ENCODE results near the gene RABAC1. TPM values are rescaled to one million over a fixed set of nuclear protein-coding genes. Genes with fewer than 3 reads are reported as not detected.

The RABAC1 gene
- total RNA-seq, 2 donors from 2014 or later, result 123 to 167 TPM

DNA sequence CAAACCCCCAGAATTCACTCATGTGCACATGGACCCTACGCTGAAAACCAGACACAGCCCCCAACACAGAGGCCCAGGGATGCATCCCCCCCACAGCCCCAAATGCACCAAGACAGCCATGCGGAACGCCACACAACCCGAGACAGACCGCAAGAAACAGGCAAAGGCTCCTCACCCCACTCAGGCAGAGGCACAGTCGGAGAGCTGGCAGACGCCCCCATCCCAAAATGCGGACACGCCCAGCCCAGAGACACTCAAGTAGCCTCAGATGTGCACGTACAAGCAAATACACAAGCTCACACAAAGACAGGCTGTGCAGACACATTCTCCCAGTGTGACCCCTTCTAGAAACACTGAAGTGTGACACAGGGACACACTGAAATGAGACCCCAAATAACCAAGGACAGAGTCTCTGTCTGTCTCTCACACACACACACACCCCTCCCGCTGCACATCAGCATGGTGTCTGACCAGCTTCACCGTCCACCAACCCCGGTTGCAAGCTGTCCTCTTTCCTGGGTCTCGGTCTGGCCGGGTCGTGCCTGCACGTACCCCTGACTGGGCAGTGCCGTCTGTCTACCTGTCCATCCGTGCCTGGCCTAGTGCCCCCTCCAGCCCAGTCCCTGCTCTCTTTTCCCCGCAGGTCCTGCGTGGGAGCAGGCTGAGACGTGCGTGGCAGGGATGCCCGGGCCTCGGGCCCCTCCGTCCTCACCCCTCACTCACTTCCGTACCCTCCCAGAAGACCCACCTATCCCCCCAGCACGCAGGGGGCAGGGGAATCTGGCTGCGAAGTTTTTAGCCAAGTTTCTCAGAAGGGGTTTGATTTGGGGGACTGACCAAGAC is 47.0 kb downstream of the RABAC1 start:
- no peaks in the 10 kb centered on the region for H3K9me3 ChIP-seq
- peaks cover 1% of the 10 kb centered on the region for H3K36me3 ChIP-seq
- H3K4me3 ChIP-seq, result no peak overlapping the region
- H3K4me1 ChIP-seq, result peaks cover 0 to 12% of the 10 kb centered on the region in 2 donors
- TF ChIP-seq, protein P1, sequence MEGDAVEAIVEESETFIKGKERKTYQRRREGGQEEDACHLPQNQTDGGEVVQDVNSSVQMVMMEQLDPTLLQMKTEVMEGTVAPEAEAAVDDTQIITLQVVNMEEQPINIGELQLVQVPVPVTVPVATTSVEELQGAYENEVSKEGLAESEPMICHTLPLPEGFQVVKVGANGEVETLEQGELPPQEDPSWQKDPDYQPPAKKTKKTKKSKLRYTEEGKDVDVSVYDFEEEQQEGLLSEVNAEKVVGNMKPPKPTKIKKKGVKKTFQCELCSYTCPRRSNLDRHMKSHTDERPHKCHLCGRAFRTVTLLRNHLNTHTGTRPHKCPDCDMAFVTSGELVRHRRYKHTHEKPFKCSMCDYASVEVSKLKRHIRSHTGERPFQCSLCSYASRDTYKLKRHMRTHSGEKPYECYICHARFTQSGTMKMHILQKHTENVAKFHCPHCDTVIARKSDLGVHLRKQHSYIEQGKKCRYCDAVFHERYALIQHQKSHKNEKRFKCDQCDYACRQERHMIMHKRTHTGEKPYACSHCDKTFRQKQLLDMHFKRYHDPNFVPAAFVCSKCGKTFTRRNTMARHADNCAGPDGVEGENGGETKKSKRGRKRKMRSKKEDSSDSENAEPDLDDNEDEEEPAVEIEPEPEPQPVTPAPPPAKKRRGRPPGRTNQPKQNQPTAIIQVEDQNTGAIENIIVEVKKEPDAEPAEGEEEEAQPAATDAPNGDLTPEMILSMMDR (IDR thresholded peaks at IDR 0.05), result no peak
- no peak for DNase-seq (ENCODE audit: low spot score)
- no peak overlapping the region for H3K27ac ChIP-seq
- peaks cover 10 to 19% of the 10 kb centered on the region in 2 donors for H3K27me3 ChIP-seq

DNA sequence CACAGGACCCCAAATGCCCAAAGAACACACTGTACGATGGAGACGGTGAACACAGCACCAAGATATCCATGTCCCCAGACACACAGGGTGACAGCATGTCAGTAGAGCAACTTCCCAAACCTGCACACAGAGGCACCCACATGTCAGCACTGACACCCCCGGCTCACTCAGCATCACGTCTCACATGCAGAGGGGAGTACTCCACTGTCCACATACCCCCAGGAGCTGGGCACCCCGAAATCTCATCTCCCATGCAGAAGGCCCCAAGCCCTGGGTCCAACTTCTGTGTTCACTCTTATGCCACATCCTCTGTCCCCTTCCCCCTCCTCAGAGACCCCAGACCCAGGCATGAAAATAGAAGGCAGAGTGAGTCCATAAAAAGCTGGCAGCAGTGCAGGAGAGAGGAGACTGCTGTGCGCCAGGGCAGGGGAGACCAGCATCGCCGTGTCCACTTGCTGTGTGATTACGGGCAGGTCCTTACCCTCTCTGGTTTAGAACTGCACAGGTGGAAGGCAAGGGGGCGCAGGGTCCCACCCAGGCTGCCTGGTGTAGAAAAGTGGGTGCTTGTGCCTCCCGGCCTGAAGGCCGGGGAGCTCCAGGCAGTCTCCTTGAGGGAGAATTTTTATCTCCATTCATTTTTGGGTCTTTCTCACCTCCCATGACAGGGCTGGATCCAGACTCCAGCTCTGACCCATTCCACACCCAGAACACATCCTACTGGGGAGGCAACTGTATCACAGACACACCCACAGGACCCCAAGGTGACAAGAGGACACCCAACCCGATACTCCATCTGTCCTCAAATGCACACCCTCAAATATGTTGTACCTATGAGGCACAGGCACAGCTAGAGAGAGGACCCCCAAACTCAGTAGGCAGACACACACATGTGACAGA is 47.9 kb downstream of the RABAC1 start:
- DNase-seq (ENCODE audit: low spot score), result no peak
- Histone ChIP-seq H3K4me3 (no peak overlapping the region), H3K4me1 (peaks cover 0 to 12% of the 10 kb centered on the region in 2 donors), H3K27ac (no peak overlapping the region), H3K27me3 (peaks cover 10 to 19% of the 10 kb centered on the region in 2 donors), H3K9me3 (no peaks in the 10 kb centered on the region), H3K36me3 (peaks cover 8% of the 10 kb centered on the region)
- TF ChIP-seq, protein P1 (IDR thresholded peaks at IDR 0.05), result no peak

DNA sequence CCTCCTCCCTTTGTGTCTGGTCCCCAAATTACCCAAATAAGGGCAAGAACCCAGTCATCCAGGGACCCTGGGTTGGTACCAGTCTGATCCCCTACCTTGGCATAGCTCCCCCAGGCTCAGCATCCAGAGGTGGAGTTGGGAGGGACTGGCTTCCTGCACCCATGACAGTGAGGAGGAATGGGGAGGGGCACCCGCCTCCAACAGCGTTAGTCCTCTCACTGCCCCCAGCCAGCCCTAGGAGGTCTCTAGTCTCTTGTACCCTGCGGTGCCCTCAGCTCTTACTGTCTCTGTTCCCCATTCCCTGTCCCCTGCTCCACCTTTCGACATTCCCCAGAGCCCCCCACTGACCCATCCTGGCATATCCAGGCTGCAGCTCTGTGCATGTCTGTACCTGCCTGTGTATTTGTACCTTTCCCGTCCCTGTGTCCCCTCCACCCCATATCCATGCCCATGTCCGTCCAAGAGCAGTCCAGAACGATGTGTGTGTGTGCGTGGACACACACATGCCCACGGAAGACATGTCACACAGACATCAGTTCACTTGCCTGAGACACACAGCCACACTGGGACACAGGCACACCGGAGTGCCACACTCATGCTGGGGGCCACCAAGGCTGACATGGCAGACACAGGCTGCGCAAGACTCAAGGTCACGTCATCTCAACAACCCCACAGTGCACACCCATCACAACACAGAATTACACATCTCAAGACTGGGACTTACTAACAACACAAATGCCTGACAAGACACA is 48.7 kb downstream of the RABAC1 start:
- peaks cover 0 to 12% of the 10 kb centered on the region in 2 donors for H3K4me1 ChIP-seq
- TF ChIP-seq, protein P1 (IDR thresholded peaks at IDR 0.05), result no peak
- DNase-seq (ENCODE audit: low spot score), result no peak
- H3K27ac ChIP-seq, result no peak overlapping the region
- H3K27me3 ChIP-seq, result peaks cover 6 to 19% of the 10 kb centered on the region in 2 donors
- no peaks in the 10 kb centered on the region for H3K9me3 ChIP-seq
- no peak overlapping the region for H3K4me3 ChIP-seq
- peaks cover 16% of the 10 kb centered on the region for H3K36me3 ChIP-seq

DNA sequence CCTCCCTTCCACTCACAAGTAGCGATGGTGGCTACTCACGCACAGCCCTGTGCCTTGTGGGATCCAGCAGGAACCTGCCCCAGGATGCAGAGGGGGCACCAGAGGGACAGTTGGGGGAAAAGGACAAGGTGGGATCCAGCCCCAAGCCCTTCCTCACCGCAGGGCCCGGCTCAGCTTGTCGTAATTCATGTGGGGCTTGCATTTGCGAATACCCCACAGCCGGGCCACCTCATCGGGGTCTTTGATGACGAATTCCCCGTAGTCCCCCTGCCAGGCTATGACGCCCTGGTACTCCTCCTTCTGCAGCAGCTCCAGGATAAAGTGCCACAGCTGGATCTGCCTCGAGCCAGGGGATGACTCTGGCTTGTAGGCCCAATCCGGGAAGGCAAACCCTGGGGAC is 49.4 kb downstream of the RABAC1 start:
- Histone ChIP-seq H3K4me3 (no peak overlapping the region), H3K27me3 (peaks cover 0 to 19% of the 10 kb centered on the region in 2 donors), H3K9me3 (no peaks in the 10 kb centered on the region), H3K4me1 (peaks cover 0 to 12% of the 10 kb centered on the region in 2 donors), H3K36me3 (peaks cover 23% of the 10 kb centered on the region), H3K27ac (no peak overlapping the region)
- TF ChIP-seq, protein P1 (IDR thresholded peaks at IDR 0.05), result no peak
- no peak for DNase-seq (ENCODE audit: low spot score)

DNA sequence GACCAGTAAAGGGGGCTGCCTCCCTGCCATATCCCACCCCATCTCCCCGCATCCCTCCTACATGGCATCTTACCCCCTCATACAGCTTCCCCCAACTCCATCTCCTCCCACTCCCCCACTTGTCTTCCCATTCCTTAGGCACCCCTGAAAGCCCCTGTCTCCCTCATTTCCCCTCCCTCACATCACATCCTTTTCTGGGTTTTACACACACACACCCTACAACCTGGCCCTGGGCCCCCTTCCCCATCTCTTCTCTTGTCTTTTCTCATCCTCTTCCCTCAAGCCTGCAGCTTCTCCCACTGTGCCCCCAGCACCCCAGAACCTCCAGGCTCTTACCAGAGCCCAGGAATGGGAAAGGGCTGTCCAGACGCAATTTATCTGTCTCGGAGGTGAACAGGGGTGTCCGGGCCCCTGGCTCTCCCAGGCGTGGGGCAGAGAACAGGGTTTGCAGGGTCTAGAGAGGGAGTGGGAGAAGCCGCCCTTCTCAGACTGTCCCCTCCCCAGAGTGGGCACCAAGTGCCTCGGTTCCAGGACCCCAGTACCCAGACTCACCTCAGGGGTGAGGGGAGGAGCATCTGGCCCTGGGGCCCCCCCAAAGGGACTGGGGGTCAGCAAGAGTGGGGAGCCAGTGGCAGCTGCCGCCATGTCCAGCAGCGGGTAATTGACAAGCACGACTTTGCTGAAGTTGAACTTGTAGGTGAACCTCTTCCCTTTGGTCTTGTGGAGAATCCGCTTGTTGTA is 50.2 kb downstream of the RABAC1 start:
- Histone ChIP-seq H3K36me3 (peaks cover 31% of the 10 kb centered on the region), H3K9me3 (no peaks in the 10 kb centered on the region), H3K4me1 (peaks cover 0 to 12% of the 10 kb centered on the region in 2 donors), H3K4me3 (no peak overlapping the region), H3K27ac (no peak overlapping the region), H3K27me3 (peaks cover 0 to 16% of the 10 kb centered on the region in 2 donors)
- TF ChIP-seq, protein P1 (IDR thresholded peaks at IDR 0.05), result no peak
- no peak for DNase-seq (ENCODE audit: low spot score)

All from right atrium auricular region (tissue), 2 donors.